GM21576 (cell line): ENCODE results near the gene CNTN1.

Source experiments
- ATAC-seq: cut with Tn5 transposase; IDR thresholded peaks from one replicate; pipeline ENCODE4 v1.9.1; 2021; ENCODE audit warnings: mild to moderate bottlenecking, moderate library complexity; ENCODE audit not compliant: unreplicated experiment

Gene CNTN1

DNA sequence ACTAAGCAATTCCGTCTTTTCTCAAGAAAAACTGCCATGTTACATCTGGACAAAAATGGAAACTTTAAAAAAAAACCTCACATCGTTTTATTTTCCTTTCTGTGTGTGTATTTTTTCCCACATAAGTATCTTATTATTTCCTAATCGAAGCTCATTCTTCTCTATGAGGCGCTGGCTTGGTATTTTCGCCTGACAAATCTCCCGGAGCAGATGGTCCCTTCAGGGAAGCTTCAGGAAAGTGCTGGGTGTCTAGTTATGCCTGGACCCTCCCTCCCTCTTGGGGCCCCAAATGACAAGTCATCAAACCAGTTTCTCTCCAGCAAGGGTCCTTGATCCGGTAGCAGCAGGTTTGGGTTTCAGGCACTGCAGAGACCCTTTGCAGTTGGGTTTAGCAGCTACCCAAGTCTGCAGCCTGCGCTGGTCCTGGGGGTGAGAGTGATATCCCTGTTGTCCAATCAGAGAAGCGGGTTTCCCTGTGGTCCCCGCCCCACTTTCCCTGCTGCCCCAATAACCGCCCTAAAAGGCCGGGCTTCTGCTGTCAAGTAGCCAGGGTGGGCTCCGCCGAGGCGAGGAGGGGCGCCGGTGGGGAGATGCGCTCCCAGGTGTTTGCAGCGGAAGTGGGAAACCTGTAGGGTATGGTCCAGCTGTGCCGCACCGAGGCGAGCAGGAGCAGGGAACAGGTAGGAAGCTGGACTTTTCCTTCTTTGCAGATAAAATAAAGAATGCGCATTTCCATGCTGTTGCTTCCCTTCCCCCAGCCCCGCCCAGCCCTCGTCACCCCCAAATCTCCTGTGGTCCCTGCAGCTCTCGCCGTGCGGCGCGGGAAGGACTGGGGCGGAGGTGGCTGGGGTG lies at the start of gene CNTN1:
Gene CNTN1, plus strand, starts transcription at position 527 of the 852 bp plus-strand sequence.
- no peak for ATAC-seq

DNA sequence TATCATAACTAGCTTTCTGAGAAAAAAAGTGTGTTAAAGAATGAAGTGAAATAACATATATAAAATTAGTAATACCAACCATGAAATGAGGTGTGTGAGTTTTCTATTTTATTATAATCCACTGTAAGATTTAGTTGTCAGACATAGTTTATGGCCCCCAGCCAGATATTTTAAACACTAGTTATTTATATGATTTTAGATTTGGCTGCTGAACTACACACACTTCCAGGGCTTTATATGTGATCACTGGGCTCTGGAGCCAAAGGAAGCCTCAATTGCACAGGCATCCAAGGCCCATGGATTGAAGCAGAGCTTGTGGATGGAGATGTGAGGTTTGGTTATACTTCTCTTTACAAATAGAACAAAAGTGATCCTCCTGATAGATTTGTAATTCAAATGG lies 48.7 kb upstream of the CNTN1 start:
- no peak for ATAC-seq

DNA sequence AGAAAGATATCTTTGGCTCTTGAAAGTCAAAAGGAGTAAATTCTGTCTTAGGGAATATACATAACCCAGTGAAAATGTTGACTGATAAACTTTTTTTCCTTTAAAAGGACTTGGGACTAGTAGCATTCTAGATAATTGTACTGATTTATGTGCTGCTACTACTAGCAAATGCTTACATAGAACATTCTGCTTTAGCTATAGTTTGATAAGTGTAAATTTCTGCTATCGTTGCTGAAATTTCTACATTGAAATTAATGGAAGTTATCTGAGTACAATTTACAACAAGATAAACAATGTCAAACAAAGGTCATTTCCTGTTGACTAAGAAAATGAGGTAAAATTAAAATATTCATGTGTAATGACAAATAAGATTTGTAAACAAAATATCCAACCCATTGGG lies 48.3 kb upstream of the CNTN1 start:
- ATAC-seq, result no peak

DNA sequence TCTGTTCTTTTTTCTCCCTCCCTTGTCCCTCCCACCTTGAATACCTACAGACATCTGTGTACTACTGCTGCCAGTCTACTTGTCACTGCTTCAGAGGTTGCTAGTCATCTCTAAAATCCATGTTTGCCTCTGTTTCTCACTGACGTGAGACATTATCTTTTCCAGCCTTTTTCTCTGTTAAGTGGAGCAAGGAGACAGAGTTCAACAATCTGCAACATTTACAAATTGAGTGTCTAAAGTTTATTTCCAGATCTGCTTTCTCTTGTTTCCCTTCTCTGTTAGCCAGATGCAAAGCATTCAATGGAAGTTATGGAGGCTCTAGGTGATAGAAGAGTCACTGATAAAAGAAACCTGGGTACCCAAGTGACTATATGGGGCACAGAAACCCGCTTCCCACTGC lies 47.5 kb upstream of the CNTN1 start:
- ATAC-seq, result no peak

DNA sequence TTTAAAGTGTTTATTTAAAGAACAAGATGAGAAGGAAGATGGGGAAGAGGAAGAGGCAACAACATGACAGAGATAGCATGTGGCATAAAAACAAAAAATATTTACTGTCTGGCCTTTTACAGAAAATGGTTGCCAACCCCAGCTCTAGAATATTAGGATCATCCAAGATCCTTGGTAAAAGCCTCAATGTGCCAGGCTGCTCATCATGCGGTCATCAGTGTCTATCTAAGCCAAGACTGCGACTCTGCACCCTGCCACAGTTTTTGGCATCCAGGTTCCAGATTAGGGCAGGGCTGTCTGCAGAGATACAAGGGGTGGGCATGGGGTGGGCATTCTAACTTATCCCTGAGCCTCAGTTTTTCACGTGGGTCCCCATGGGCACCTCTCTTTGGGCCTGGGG lies 46.9 kb upstream of the CNTN1 start:
- no peak for ATAC-seq

DNA sequence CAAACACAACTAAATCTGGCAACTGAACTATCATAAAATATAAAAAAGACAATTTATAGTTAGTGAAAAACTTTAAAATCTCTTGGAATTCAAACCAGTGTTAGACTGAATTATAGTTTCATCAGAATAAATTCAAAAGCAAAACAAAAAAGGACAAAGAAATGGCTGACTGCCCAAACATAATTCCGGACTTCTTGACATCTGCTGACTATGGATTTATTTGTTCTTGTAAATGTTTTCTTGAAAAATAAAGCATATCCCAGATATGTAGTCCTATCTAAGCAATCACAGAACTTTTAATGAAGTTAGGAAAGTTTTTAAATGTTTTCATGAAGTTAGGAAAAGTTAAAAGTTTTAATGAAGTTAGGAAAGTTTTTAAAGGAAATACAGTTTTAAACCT lies 45.8 kb upstream of the CNTN1 start:
- no peak for ATAC-seq

DNA sequence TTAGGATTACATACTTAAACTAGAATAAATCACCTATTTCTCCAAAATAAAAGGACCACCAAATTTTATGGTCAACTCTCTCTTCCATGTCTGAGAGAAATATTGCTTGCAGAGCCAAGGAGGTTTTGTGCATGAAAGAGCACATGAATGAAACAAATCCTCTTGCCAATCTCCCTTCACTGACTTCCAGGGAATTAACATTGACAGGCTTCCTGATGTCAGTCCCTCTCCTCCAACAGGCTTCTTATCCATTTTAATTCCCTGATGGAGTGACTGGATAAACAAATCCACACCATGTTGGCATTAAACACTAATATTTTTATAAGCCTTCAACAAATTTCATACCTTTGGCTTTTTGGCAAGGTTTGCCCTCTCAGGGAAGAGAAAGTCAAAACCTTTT lies 45.3 kb upstream of the CNTN1 start:
- ATAC-seq, result no peak

DNA sequence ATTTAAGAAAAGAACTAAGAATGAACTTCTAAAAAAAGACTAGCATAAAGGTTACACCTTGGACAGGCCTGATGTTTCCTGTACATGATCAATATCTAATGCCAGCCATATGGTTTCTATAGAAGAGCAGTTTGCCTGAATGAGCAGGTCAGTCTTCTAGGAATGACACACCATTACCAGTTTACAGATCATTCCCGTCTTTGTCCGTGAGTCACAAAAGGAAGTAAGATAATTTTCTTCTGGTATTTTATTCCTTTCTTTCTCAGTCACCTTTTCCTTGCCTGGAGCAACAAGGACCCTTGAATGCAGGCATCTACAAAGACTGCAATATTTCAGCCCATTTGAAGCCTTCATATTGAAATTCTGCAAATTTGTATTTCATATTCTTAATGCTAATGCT lies 44.6 kb upstream of the CNTN1 start:
- no peak for ATAC-seq

DNA sequence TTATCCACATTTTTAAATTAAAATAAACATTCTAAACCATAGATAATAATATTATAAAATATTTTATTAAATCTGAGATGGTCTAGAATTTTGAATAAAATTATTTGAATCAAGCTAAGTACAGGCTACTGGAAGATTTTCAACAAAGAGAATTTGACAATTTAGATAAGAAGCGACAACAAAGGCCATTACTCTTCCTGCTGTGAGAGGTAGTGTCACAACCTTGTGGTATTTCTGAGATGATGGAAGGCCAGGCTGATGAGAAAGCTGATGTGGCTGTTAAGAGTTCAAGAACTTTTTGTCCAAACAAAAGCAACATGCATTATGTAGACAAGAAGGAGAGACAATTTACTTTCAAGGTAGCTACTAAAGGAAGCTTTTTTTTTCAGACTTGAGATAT lies 43.7 kb upstream of the CNTN1 start:
- no peak for ATAC-seq

DNA sequence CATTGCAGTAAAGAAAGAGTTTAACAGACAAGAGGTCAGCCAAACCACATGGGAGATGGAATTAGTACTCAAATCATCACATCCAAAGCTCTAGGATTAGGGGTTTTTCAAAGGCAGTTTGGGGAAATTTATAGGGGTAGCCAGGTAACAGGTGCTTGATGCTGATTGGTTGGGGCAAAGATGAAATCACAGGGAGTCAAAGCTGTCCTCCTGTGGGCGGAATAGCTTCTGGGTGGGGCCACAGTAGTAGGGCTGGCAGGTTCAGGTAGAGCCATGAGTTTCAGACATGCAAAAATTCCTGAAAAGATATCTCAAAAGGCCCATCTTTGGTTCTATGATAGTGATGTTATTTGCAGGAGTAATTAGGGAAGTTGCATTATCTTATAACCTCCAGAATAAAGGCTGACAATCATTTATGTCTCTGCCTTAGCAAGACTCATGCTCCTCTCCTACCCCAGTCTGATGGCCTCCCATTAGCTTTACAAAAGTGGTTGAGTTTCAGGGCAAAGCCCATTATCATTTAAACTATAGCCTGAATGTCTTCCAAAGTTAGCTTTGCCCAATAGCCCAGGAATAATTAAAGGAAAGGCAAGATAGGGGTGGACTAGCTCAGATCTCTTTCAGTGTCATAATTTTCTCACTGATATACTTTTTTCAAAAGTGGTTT lies 42.1 kb upstream of the CNTN1 start:
- ATAC-seq, result no peak

DNA sequence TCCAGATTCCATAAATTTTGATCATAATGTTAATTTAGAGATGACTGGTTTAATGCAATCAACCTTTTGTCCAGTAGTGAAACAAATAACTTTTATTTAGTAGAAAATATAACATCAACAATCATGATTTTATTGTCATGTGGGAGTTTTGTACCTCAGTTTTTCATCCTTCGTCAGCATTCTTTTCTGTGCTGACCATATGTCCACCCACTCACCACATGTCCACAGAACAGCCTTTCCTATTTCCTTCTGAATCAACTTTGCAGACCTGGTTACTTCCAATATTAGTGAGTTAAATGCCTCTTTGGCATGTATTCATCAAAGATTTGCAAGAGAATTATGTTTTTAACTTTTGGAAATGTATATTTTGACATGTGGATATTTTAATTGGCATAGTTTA lies 36.8 kb upstream of the CNTN1 start:
- no peak for ATAC-seq

DNA sequence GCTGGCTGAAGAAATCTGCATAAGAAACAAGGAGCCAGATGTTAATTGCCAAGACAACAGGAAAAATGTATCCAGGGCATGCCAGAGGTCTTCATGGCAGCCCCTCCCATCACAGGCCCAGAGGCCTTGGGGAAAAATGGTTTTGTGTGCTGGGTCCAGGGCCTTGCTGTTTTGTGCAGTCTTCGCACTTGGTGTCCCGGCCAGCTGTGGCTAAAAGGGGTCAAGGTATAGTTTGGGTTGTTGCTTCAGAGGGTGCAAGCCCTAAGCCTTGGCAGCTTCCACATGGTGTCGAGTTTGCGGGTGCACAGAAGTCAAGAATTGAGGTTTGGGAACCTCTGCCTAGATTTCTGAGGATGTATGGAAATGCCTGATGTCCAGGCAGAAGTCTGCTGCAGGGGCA lies 29.9 kb upstream of the CNTN1 start:
- ATAC-seq, result no peak

DNA sequence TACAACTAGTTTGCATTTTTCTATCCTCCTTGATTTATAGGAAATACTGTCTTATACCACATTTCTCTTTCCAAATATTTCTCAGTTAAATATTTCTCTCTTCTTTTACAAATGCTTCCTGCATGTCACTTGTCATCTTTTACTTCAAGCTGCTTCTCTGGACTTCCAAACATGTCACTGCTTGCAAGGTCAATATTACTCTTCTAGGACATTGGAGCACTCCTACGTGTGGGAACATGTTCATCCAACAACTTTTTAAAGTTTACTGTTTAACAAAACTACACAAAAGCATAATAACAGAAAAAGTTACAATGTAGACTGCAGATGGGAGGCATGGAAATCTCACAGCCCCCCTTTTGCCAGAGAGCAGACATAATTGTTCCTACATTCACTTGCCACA lies 28.5 kb upstream of the CNTN1 start:
- no peak for ATAC-seq

DNA sequence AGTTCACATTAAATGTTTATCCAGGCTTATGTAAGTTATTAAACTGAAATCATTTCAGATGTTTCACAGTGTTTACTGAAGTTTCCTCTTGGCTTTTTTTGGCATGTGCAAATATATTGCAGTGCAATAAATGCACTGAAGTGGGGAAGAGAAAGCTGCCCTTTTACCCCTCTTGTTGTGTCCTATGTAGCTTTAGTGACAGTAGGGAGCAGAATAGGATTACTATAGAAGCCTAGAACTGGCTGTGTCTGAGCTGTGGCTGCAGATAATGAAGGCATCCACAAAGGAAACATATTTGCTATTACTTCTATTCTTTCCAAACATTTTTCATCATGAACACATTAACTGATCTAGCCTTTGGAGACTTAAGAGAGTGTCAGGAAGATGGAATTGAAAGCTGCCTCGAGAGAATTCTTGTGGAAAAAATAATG lies 24.1 kb upstream of the CNTN1 start:
- ATAC-seq, result no peak

DNA sequence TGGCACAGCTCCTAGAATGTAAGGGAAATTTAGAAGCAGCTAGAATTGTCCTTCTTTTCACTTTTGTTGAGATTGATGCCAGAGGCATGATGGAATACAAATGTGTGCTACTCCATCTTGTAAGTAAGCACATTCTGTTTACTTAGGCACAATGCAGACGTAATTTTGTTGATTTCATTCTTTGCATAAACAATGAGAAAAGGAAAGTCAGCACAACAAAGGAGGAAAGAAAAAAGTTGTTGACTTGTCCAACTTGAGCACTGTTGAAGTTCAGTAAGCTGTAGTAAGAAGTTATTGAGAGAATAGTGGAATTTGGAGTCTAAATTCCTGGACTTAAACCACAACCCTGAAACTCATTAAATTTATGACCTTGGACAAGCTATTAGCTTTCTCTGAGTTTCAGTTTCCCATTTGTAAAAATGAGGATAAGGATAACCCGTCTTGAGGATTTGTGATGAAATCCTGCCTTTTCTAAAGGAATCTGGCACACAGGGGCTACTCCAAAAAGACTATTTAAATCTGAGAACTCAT lies 19.4 kb upstream of the CNTN1 start:
- no peak for ATAC-seq

DNA sequence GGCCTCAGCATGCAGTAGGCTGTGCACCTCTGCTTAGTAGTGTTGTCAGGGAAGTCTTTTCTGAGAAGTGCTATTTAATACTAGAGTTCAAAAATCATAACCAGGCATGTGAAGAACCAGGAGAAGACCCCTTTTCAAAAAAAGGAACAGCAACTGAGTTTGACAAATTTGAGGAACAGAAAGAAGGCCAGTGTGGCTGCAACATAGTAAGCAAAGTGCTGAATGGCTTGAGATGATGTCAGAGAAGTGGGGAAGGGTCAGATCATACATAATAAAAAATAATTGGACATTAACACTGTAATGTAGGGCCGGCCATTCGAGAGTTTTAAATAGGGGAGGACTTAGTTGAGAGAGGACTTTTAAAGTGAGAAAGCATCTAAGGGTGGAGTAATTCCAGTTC lies 11.1 kb upstream of the CNTN1 start:
- no peak for ATAC-seq

DNA sequence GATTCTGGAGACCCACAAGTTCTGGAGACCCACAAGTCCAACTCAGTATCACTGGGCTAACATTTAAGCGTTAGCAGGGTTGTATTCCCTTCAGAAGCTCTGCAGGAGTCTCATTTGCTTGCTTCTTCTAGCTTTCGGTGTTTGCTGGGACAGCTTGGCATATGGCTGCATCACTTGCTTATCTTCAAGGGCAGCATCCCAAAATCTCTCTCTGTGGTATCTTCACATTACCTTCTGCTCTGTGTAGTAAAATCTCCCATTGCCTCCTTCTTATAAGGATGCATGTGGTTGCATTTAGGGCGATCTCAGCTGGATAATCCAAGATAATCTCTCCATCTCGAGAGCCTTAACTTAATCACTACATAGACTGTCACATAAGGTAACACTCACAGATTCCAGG lies 7.3 kb upstream of the CNTN1 start:
- ATAC-seq, result no peak

DNA sequence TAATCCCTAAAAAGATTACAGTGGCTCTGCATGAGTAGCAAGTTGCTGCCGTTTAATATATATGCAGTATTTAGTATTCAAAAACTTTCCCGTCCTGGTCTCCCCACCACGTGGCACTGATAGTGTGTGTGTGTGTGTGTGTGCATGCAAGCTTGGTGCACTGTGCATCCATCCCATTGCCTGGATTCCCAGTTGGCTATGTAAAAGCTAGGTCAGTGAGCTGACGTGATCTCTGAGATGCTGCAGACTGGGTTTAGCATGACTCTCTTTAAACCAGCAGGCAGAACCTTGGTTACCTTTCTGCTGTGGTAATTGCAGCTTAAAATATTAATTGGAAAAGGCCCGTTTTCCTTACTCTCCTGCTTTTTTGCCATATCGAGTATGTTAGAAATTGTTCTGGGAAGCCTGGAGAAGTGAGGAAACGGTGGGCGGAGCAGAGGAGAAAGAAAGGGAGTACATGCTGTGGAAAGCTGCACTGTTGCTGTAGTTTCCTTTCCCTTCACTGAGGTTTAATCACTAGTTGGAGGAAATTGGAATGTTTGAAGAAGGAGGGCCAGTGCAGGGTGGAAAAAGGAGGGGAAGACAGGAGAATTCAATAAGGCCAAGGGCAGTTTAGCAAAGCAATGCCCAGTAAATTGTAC lies 4.0 kb upstream of the CNTN1 start:
- no peak for ATAC-seq

DNA sequence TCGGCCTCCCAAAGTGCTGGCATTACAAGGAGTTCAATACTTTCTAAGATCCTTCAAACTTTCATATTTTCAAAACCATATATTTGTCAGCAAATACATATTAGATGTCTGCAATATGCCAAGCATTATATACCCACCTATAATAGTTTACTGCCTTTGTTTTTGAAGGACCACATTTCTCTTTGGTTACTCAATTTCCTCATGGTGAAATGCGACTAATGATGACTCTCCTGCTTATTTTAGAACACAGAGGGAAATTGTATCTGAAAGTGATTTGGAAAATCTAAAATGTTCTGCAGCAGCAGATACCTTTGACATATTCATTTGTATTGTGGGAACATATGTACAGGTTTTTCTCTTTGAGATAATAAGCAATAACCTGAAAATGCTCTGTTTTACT lies 2.7 kb upstream of the CNTN1 start:
- ATAC-seq, result no peak

DNA sequence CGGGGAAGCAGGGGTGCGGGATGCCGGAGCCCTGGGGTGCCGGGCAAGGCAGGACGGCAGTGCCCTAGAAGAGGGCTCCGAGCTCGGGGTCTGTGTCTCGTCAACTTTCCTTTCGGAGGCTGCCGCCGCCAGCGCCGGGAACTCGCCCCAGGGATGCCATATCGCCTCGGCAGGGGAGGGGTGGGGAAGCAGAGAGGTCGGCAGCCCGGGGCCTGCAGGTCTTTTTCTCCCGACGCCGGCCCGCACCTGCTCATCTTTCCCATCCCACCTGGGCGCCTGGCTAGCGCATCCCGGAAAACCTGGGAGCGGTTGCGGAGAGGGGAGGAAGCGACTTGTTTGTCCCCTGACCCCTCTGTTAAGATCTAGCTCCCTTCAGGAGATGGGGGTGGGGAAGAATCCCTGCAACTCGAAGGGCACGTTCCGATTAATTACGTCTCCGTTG lies 547 bp downstream of the CNTN1 start:
- ATAC-seq, result no peak

DNA sequence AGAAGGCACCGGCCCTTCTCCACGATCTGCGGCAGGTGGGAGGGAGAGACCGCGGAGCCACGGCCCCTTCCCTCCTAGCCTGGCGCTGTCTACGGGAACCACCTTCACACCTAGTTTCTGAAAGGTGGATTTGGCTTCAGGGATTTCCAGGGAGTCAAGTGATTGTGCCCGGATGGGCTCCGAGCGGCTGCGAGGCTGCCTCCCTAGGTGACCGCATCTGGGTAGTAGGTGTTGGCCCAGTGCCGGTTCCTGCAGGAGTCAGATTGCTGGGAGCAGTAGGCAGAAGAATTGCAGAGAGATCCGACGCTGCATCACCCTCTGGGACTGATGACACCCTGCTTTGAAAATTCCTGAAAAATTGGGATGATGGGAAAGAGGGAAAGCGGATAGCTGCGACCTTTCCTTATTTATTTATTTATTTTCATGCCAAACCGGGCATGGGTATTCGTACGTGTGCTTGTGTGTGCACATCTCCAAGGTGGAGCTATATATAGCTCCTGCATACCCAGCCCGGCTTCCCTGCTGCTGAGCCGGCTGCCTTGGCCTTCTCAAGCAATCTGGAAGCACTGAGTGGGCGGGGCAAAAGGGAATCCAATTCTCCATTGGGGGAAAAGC lies 1.1 kb downstream of the CNTN1 start:
- ATAC-seq, result no peak
